ENCODE measurements around the gene FOLR2. TPM values are rescaled to one million over a fixed set of nuclear protein-coding genes. Genes with fewer than 3 reads are reported as not detected.

Gene FOLR2
- total RNA-seq, 1 donor from 2014 or later, result not detected

DNA sequence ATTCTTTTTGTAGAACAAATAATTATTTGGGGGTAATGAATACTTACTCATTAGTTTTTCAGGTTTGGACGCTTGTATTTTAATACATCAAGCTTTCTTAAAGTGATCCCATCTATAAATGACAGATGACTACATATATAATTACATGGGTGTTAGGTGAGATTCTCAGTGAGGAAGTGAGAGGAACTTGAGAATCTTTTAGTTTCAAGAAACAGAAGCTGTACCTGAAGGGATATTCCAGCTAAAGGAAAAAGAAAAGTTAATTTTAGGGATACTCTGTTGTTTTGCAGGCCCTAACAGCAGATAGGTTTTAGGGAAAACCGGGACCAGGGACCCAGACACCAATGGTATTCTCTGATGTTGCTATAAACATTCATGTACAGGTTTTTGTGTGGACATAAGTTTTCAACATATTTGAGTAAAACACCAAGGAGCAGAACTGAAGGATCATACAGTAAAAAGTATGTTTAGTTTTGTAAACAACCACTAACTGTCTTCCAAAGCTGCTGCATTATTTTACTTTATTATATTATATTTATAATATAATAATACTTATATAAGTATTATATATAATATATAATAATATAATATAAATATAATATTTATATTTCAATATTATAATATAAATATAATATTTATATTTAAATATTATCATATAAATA, 51.5 kb downstream of the FOLR2 start:
- H3K27ac Mint-ChIP-seq (ENCODE audit: unreplicated experiment), result no peak overlapping the region
- peaks cover 44% of the 10 kb centered on the region for H3K27me3 Mint-ChIP-seq (ENCODE audit: unreplicated experiment)
- no peak overlapping the region for H3K4me3 Mint-ChIP-seq (ENCODE audit: unreplicated experiment)
- no peak for TF ChIP-seq CTCF (IDR thresholded peaks at IDR 0.05)
- no peaks in the 10 kb centered on the region for H3K36me3 Mint-ChIP-seq (ENCODE audit: unreplicated experiment)
- no peaks in the 10 kb centered on the region for H3K9me3 Mint-ChIP-seq (ENCODE audit: unreplicated experiment)
- no peak for DNase-seq (ENCODE audit: extremely low spot score, unreplicated experiment)
- peaks cover 6% of the 10 kb centered on the region for H3K4me1 Mint-ChIP-seq (ENCODE audit: unreplicated experiment)

Other genes with a start within 250 kb of the FOLR2 start
- 8.8 and 9.6 TPM in 2 replicates for gene IL18BP, start 217.9 kb upstream of the FOLR2 start, total RNA-seq
- 238 and 247 TPM in 2 replicates for gene NUMA1, start 136.3 kb upstream of the FOLR2 start, total RNA-seq
- gene LRRC51, start 135.9 kb upstream of the FOLR2 start, total RNA-seq, result 9.1 and 10.9 TPM in 2 replicates
- gene LAMTOR1, start 113.5 kb upstream of the FOLR2 start, total RNA-seq, result 95.4 and 96.8 TPM in 2 replicates
- gene TOMT, start 110.9 kb upstream of the FOLR2 start, total RNA-seq, result not detected in 2 replicates
- gene ANAPC15, start 104.1 kb upstream of the FOLR2 start, total RNA-seq, result 32.1 and 32.3 TPM in 2 replicates
- gene FOLR3, start 81.1 kb upstream of the FOLR2 start, total RNA-seq, result not detected in 2 replicates
- gene FOLR1, start 24.7 kb upstream of the FOLR2 start, total RNA-seq, result not detected in 2 replicates
- 259 and 289 TPM in 2 replicates for gene INPPL1, start 8.0 kb downstream of the FOLR2 start, total RNA-seq
- not detected in 2 replicates for gene PHOX2A, start 27.4 kb downstream of the FOLR2 start, total RNA-seq
- gene CLPB, start 217.7 kb downstream of the FOLR2 start, total RNA-seq, result 20.4 and 20.7 TPM in 2 replicates

Data from osteocyte (in vitro differentiated cells).